HCT116 (cell line): Measurements from ENCODE around the gene PRR23E. TPM values are rescaled to one million over a fixed set of nuclear protein-coding genes. Genes with fewer than 3 reads are reported as not detected.

Experiments
- ATAC-seq: fragments of 200-7000 bp; cut with Tn5 transposase; 2 replicates; pipeline ENCODE4 v1.9.1; 2020; ENCODE audit warnings: mild to moderate bottlenecking, moderate library complexity
- BruUV-seq: library from RNA; stranded (reverse); fragments of 400-500 nt; replicated peaks from 2 replicates; lab custom pipeline; 2021; lab: Mats Ljungman, UMichigan
- CTCF ChIA-PET: fragments of 300-600 bp; sonication (Branson Sonifier 250); formaldehyde crosslinking; loops from one replicate; lab custom pipeline; 2021; ENCODE audit warnings: antibody characterized with exemption; lab: Charles Lee
- POLR2A ChIA-PET: fragments of 300-600, 350-600 bp; sonication (Branson Sonifier 250); formaldehyde crosslinking; loops from one replicate; lab custom pipeline; 2021; ENCODE audit warnings: antibody characterized with exemption; lab: Charles Lee
- RAD21 ChIA-PET, 2 experiments: fragments of 300-600 bp; sonication (Branson Sonifier 250); formaldehyde crosslinking; loops; one replicate each; lab custom pipeline; 2023; ENCODE audit warnings: low total read pairs in 2 of 2; ENCODE audit not compliant: uncharacterized antibody in 2 of 2, unreplicated experiment in 2 of 2, low non-redundant PET in 1 of 2; lab: Charles Lee
- DNase-seq: peaks from one replicate; pipeline ENCODE4 v3.0.0-alpha.2; 2010; ENCODE audit warnings: low read depth, low spot score
- H2AFZ ChIP-seq: fragments of 200-600 bp; shearing (Covaris generic), sonication (generic); 2 replicates; pipeline ENCODE4 v1.6.1; 2017; ENCODE audit warnings: low read depth, mixed run types, mixed read lengths, antibody characterized with exemption, low read length; ENCODE audit not compliant: poor library complexity, severe bottlenecking
- H3K27ac ChIP-seq: 2 replicates; pipeline ENCODE4 v1.5.1; 2012; ENCODE audit warnings: low read depth, low read length
- H3K27me3 ChIP-seq: fragments of 200-600 bp; sonication (generic); 2 replicates; pipeline ENCODE4 v1.6.1; 2016; ENCODE audit warnings: mixed run types, low read length, mixed read lengths; ENCODE audit not compliant: insufficient read depth
- H3K36me3 ChIP-seq, 2 experiments: fragments of 200-500 bp in 1 of 2; fragments of 200-600 bp in 1 of 2; sonication (Bioruptor generic) in 1 of 2; sonication (generic) in 1 of 2; 2 replicates each; pipeline versions ENCODE4 v1.5.1 to v1.6.1; 2014 to 2016; ENCODE audit warnings: low read length in 2 of 2, inconsistent platforms in 1 of 2, mixed read lengths in 1 of 2, mixed run types in 1 of 2; ENCODE audit not compliant: insufficient read depth in 2 of 2, control insufficient read depth in 1 of 2
- H3K4me1 ChIP-seq, 2 experiments: fragments of 200-600 bp in 1 of 2; sonication (generic) in 1 of 2; 2 replicates each; pipeline versions ENCODE4 v1.5.1 to v1.6.1; 2012 to 2017; ENCODE audit warnings: low read length in 2 of 2, inconsistent platforms in 1 of 2, mild to moderate bottlenecking in 1 of 2, mixed read lengths in 1 of 2, mixed run types in 1 of 2, moderate library complexity in 1 of 2; ENCODE audit not compliant: insufficient read depth in 2 of 2, control insufficient read depth in 1 of 2
- H3K4me2 ChIP-seq: fragments of 200-600 bp; sonication (generic); 2 replicates; pipeline ENCODE4 v1.6.1; 2017; ENCODE audit warnings: mixed run types, low read length, mixed read lengths
- H3K4me3 ChIP-seq, 2 experiments: fragments of 200-600 bp in 1 of 2; sonication (generic) in 1 of 2; replicated peaks in 1 of 2; 2 replicates each; pipeline ENCODE4 v1.5.1; 2011 to 2016; ENCODE audit warnings: low read length in 2 of 2, control low read depth in 1 of 2, low read depth in 1 of 2, mild to moderate bottlenecking in 1 of 2, mixed read lengths in 1 of 2, mixed run types in 1 of 2
- H3K79me2 ChIP-seq: fragments of 200-600 bp; sonication (generic); 2 replicates; pipeline ENCODE4 v1.6.1; 2017; ENCODE audit warnings: mild to moderate bottlenecking, mixed run types, low read length, moderate library complexity, mixed read lengths; ENCODE audit not compliant: insufficient read depth
- H3K9ac ChIP-seq: fragments of 200-600 bp; sonication (generic); 2 replicates; pipeline ENCODE4 v1.6.1; 2016; ENCODE audit warnings: low read length, mixed read lengths
- H3K9me2 ChIP-seq: fragments of 200-600 bp; sonication (generic), shearing (Covaris generic); 2 replicates; pipeline ENCODE4 v1.6.1; 2017; ENCODE audit warnings: mixed run types, mild to moderate bottlenecking, moderate library complexity; ENCODE audit not compliant: insufficient read depth
- H3K9me3 ChIP-seq, 2 experiments: fragments of 200-500 bp in 1 of 2; fragments of 200-600 bp in 1 of 2; sonication (Bioruptor generic) in 1 of 2; sonication (generic) in 1 of 2; 2 replicates each; pipeline ENCODE4 v1.6.1; 2014 to 2017; ENCODE audit warnings: low read length in 2 of 2, mixed read lengths in 2 of 2, inconsistent platforms in 1 of 2, low read depth in 1 of 2, mild to moderate bottlenecking in 1 of 2, mixed run types in 1 of 2, moderate library complexity in 1 of 2; ENCODE audit not compliant: control insufficient read depth in 1 of 2, insufficient read depth in 1 of 2
- H4K20me1 ChIP-seq: fragments of 200-600 bp; sonication (generic), shearing (Covaris generic); 2 replicates; pipeline ENCODE4 v1.6.1; 2017; ENCODE audit warnings: mixed run types, mild to moderate bottlenecking, moderate library complexity; ENCODE audit not compliant: insufficient read depth
- CBX3 ChIP-seq: IDR thresholded peaks from 2 replicates; pipeline ENCODE4 v1.6.1; 2012; ENCODE audit warnings: low read depth
- FOSL1 ChIP-seq: IDR thresholded peaks from 2 replicates; pipeline ENCODE4 v1.6.1; 2012; ENCODE audit warnings: low read depth
- POLR2A ChIP-seq: IDR thresholded peaks from 2 replicates; pipeline ENCODE4 v1.7.0; 2011; ENCODE audit warnings: borderline replicate concordance; ENCODE audit not compliant: insufficient read depth, insufficient read length; ENCODE audit errors: extremely low read depth
- RAD21 ChIP-seq: IDR thresholded peaks from 2 replicates; pipeline ENCODE4 v1.6.1; 2012; ENCODE audit warnings: low read depth, mild to moderate bottlenecking
- intact Hi-C: fragments of 100-400 bp; cut with micrococcal nuclease; formaldehyde crosslinking; loops from 2 replicates; pipeline ENCODE4 v1.10.0; 2022
- total RNA-seq: library from RNA; stranded (reverse); gene quantifications from one replicate; pipeline ENCODE4 v1.2.1, GENCODE V29; 2021; ENCODE audit not compliant: unreplicated experiment

The PRR23E gene
- total RNA-seq, 1 experiment from 2014 or later = not detected

GRCh38 chr3:127153506-127153815, 39.5 kb upstream of the PRR23E start:
- H3K9me2 ChIP-seq = no peaks in the 10 kb centered on the region
- H3K9me3 ChIP-seq = peaks cover 0 to 3% of the 10 kb centered on the region in 2 experiments; a peak in 1 of 4 replicates
- DNase-seq (no peak), ATAC-seq (no peak)
- ChIA-PET CTCF (no interaction called here), RAD21 (no interaction called here), POLR2A (no interaction called here)
- no peak overlapping the region for H2AFZ ChIP-seq
- H3K27me3 ChIP-seq = peaks cover 27% of the 10 kb centered on the region
- H3K9ac ChIP-seq = no peak overlapping the region
- no TSS peak for BruUV-seq
- intact Hi-C loops = no loop called here
- TF ChIP-seq RAD21 (no peak), CBX3 (no peak), FOSL1 (no peak)
- no peaks in the 10 kb centered on the region for H4K20me1 ChIP-seq
- H3K4me2 ChIP-seq = no peak overlapping the region
- no peaks in the 10 kb centered on the region for H3K79me2 ChIP-seq
- no peak overlapping the region for H3K27ac ChIP-seq
- no peaks in the 10 kb centered on the region for H3K4me1 ChIP-seq
- H3K4me3 ChIP-seq = no peak overlapping the region
- no peaks in the 10 kb centered on the region for H3K36me3 ChIP-seq

- Histone ChIP-seq H2AFZ (no peak overlapping the region), H4K20me1 (no peaks in the 10 kb centered on the region), H3K9me2 (no peaks in the 10 kb centered on the region), H3K27ac (no peak overlapping the region), H3K79me2 (no peaks in the 10 kb centered on the region), H3K4me3 (no peak overlapping the region), H3K4me2 (no peak overlapping the region), H3K4me1 (no peaks in the 10 kb centered on the region), H3K9ac (no peak overlapping the region), H3K9me3 (peaks cover 0 to 3% of the 10 kb centered on the region in 2 experiments; a peak in 1 of 4 replicates), H3K36me3 (no peaks in the 10 kb centered on the region), H3K27me3 (peaks cover 37% of the 10 kb centered on the region)
- intact Hi-C loops = no loop called here
- no TSS peak for BruUV-seq
- RAD21 ChIA-PET = no interaction called here
- ATAC-seq (no peak), DNase-seq (no peak)
- no peak for TF ChIP-seq POLR2A
- CTCF ChIA-PET = no interaction called here
- POLR2A ChIA-PET = no interaction called here
These were observed 36.4 kb upstream of the PRR23E start for GRCh38 chr3:127156338-127157050.
